HG03460 (cell line): ENCODE results near the gene MYLK2.
A peak's percentile ranks its signal among the peaks of the same experiment; 100 is the strongest.

ENCODE experiments used
- ATAC-seq: cut with Tn5 transposase; IDR thresholded peaks from one replicate; pipeline ENCODE4 v1.9.1; 2021; ENCODE audit not compliant: unreplicated experiment

The MYLK2 gene

GRCh38 chr20:31851240-31851955 lies 32.2 kb downstream of the MYLK2 start:
- ATAC-seq = no peak

DNA sequence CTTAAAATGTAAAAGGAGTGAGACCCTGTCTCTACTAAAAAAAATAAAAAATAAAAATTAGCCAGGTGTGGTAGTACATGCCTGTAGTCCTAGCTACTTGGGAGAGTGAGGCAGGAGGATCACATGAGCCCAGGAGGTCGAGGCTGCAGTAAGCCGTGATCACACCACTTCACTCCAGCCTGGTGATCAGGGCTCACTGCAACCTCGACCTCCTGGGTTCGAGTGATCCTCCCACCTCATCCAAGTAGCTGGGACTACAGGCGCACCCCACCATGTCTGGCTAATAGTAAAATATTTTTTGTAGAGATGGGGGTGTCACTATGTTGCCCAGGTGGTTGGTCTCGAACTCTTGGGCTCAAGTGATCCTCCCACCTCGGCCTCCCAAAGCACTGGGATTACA lies 34.3 kb downstream of the MYLK2 start:
- no peak for ATAC-seq

DNA sequence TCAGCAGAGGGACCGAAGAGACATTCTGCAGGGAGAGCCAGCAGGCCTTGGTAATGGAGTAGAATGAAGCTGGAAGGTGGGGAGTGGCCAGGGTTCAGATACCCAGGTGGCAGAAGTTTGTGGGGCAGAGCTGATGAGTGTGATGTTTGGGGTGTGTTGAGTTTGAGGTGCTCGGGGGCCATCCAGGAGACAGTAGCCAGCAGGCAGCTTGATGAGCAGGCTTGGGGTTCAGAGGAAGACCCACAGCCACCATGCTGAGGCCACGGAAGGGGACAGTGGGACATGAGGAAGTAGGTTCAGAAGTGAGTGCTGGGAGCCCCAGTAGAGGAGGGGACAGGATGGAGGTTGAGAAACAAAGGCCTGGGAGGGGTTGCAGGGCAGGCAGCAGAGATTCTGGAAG lies 37.4 kb downstream of the MYLK2 start:
- no peak for ATAC-seq

- ATAC-seq = peak; percentile 50
Observed at GRCh38 chr20:31857861-31858759, 39.0 kb downstream of the MYLK2 start.

DNA sequence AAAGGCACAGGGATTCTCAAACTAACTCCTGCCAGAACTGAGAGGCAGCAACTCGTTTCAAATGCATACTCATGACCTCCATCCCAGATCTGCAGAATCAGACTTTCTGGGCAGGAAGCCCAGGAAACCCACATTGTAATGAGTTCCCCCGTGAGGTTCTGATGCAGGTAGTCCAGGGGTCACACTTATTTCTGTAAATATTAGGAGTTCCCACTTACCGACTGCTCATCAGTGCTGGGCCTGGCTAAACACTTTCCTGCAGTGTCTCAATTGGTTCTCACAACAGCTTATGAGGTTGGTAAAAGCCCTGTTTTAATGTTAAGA lies 39.6 kb downstream of the MYLK2 start:
- ATAC-seq = no peak

- ATAC-seq = no peak
Observed at GRCh38 chr20:31859266-31859997, 40.3 kb downstream of the MYLK2 start.

- no peak for ATAC-seq
Observed at GRCh38 chr20:31859998-31860380, 40.8 kb downstream of the MYLK2 start.

GRCh38 chr20:31860390-31861134 lies 41.4 kb downstream of the MYLK2 start:
- no peak for ATAC-seq

DNA sequence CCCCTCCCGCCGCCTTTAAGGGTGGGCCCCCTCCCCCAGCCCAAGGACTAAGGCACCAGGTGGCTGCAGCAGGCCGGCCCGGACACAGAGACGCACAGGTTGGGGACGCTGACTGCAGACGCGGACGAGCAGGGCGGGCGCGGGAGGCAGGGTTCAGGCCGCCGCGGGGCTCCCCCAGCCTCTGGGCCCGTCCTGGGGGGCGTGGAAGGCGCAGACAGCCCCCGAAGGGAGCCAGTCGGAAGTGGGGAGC lies 41.9 kb downstream of the MYLK2 start:
- ATAC-seq = no peak

- ATAC-seq = peak; percentile 44
Observed at GRCh38 chr20:31861385-31862156, 42.4 kb downstream of the MYLK2 start.

DNA sequence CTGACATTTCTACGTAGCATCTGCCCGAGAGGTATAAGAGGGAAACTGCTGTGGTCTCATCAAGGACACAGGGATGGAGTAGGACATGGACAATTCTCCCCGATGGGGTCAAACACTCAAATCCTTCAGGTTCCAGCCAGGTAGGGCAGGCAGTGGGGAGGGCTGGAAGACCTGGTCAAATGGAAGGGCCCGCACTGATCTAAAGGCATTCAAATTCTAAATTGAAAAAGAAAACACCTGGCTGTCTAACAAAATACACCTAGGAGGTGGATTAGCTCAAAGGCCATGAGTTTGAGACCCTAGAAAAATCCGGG lies 43.0 kb downstream of the MYLK2 start:
- no peak for ATAC-seq

DNA sequence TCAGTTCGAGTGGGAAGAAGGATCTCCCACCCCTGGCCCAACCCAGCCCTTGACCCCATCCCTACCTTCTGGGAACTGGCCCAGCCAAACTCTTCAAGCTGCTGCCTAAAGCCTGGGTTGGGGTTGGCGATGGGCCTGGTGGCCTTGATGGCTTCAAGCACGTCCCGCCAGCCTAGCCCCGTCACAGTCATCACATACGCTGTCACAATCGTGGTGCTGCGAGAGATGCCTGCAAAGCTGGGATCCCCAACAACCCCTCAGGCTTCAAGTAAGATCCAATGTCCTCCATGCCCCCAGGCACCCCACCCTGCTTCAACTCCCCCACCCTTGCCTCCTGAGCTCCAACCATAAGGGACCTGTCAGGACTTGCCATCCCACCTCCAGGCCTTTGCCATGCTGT lies 43.4 kb downstream of the MYLK2 start:
- ATAC-seq = no peak

GRCh38 chr20:31863296-31864085 lies 44.3 kb downstream of the MYLK2 start:
- no peak for ATAC-seq

DNA sequence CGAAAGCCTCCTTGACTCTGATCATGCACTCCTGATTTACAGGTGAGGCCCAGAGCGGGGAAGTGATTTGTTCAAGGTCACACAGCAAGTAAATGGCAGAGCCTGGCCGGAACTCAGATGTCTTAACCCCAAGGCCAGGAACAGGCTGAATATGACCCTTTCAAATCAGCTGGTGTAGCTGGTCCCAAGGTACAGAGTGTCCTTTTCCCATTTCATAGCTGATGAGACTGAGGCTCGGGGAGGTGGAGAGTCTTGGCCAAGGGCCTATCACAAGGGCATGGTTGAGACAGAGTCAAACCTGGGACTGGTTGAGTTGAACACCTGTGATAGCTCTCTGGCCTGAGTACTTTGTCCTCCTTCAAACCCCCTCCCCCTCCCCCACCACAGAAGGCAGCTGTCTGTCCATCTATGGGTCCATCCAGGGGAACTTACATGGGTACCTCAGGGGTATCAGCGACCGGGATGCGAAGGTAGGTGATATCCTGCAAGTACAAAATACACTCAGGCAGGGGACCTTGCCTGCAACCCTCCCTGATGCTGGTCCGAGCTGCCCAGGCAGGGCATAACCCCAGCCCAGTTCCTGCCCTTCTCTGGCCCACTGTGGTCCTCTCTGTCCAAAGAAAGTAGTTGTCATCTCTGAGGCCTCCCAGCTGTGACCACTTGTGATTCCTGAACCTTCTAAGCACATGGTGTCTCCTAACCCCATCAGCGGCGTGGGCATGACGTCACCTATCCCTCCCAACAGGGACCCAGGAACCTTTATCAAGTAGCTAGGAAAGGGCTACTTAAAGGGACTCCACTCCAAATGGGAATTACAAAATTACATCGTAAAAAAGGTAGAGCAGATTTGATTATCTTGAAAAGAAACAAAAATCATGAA lies 45.6 kb downstream of the MYLK2 start:
- no peak for ATAC-seq

DNA sequence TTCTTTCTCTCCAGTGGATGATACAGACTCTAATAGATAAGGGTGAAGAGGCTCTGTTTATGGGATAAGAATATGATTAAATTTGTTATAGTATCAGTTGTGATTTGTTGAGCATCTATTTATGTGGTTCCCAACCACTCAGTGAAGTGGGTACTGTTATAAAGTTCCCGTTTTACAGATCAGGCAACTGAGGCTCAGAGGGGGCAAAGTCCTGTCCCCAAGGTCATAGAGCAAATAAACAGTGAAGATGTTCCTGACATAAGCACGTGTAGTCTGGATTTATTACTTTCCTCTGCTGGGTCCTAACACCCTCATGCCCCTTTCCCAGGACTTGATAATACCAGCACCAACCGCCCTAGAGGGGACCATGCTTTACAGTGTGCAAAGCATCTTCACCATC lies 47.1 kb downstream of the MYLK2 start:
- ATAC-seq = no peak

DNA sequence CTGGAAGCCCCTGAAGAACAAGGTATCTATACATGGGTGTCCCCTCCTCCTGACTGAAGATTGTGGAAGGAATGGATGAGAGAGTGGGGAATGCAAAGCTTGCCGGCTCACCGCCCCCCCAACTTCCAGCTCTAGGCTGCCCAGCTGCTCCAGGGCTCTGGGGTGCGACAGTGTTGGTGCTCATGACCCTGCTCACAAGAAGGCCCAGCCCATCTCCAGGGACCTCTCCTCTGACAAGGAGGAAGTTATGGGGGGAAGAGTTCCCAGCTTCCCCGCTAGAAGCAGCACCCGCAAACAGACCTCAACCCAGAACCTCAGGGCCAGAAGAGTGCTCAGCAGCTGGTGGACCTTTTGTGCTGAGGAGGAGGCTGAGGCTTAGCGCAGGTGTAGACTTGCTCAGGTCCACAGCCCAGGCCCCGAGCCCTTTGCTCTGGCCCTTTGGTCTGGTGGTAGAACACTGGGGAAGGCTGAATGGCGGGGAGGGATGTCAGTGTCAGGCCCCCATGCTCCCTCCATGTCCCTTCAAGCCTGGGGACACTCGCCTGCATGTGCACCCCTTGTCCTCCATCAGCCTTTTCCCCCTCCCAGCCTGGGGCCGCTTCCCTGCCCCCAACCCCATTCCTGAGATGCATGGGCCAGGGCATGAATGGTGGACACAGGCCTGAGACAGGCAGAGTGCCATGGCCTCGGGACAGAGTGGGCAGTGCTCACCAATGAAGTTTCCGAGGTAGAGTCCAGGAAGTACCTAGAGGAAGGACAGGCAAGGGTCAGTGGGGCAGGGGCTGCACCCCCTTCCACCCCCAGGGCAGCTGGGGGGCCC lies 49.9 kb downstream of the MYLK2 start:
- no peak for ATAC-seq

GRCh38 chr20:31869673-31869941 lies 50.5 kb downstream of the MYLK2 start:
- no peak for ATAC-seq

GRCh38 chr20:31869942-31870725 lies 51.0 kb downstream of the MYLK2 start, which contains the start of the genes DUSP15 and TTLL9:
DUSP15 (minus strand) TSS chr20:31870527; CDS start chr20:31870337, 190 bp downstream.
TTLL9 (plus strand) TSS chr20:31870634; CDS start chr20:31871127, 493 bp downstream.
- ATAC-seq = no peak
